Body of pancreas (tissue), 4 donors: ENCODE measurements around the gene SLC26A4.

ENCODE experiments used
- CTCF ChIP-seq, 7 experiments: fragments of 450-650 bp in 4 of 7; fragments of 200-600 bp in 3 of 7; sonication (generic) in 3 of 7; IDR thresholded peaks; one replicate each; pipeline ENCODE4 v1.5.1; 2016 to 2019; ENCODE audit warnings: antibody characterized with exemption in 7 of 7
- POLR2A ChIP-seq, 3 donors: fragments of 450-650 bp; IDR thresholded peaks; one replicate each; pipeline ENCODE4 v1.6.1; 2016; ENCODE audit warnings: antibody characterized with exemption in 3 of 3, mild to moderate bottlenecking in 2 of 3

GRCh38 chr7:107660381-107661080 lies at the start of gene SLC26A4:
- TF ChIP-seq CTCF (IDR thresholded peaks at IDR 0.05): no peak
- no peak for TF ChIP-seq POLR2A (IDR thresholded peaks at IDR 0.05)
